Lung microvascular endothelial cell (primary cell): Measurements from ENCODE around the gene TRUB1. TPM values are rescaled to one million over a fixed set of nuclear protein-coding genes. Genes with fewer than 3 reads are reported as not detected.
A peak's percentile ranks its signal among the peaks of the same experiment; 100 is the strongest.

Source experiments
- DNase-seq, 2 donors: peaks; one replicate each; pipeline versions ENCODE4 v3.0.0 to v3.0.0-alpha.2; 2010; ENCODE audit warnings: low read depth in 2 of 2
- total RNA-seq: library from RNA; depleted of rRNA; stranded (reverse); fragments of >200 nt; gene quantifications from 2 replicates; pipeline ENCODE4 v1.2.1, GENCODE V29; 2014

Gene TRUB1
- total RNA-seq, 1 donor from 2014 or later = 18.1 TPM

GRCh38 chr10:114974625-114975024 is 36.6 kb downstream of the TRUB1 start:
- DNase-seq = no peak

- DNase-seq = no peak
Observed at GRCh38 chr10:114975091-114975490, 37.1 kb downstream of the TRUB1 start.

- no peak for DNase-seq
Observed at GRCh38 chr10:114982989-114983388, 45.0 kb downstream of the TRUB1 start.

GRCh38 chr10:114987995-114988394 is 50.0 kb downstream of the TRUB1 start:
- DNase-seq = peak; percentile 43 to 50

- no peak for DNase-seq
Observed at GRCh38 chr10:114990586-114990985, 52.6 kb downstream of the TRUB1 start.

GRCh38 chr10:114990991-114991390 is 53.0 kb downstream of the TRUB1 start:
- DNase-seq = no peak

GRCh38 chr10:114992189-114992775 is 54.3 kb downstream of the TRUB1 start:
- no peak for DNase-seq

GRCh38 chr10:114995468-114996247 is 57.7 kb downstream of the TRUB1 start:
- DNase-seq = no peak

GRCh38 chr10:114996542-114996941 is 58.5 kb downstream of the TRUB1 start:
- DNase-seq = no peak

- DNase-seq = no peak
Observed at GRCh38 chr10:114998993-114999392, 61.0 kb downstream of the TRUB1 start.

- DNase-seq = peak; percentile 6 to 42
Observed at GRCh38 chr10:115001506-115002381, 63.7 kb downstream of the TRUB1 start.

GRCh38 chr10:115003396-115003795 is 65.4 kb downstream of the TRUB1 start:
- DNase-seq = peak in 1 of 2 donors; percentile 24

- DNase-seq = no peak
Observed at GRCh38 chr10:115004236-115004862, 66.4 kb downstream of the TRUB1 start.

- no peak for DNase-seq
Observed at GRCh38 chr10:115005771-115006170, 67.8 kb downstream of the TRUB1 start.

GRCh38 chr10:115018185-115018931 is 80.4 kb downstream of the TRUB1 start:
- DNase-seq = no peak

GRCh38 chr10:115020449-115020848 is 82.5 kb downstream of the TRUB1 start:
- no peak for DNase-seq

- no peak for DNase-seq
Observed at GRCh38 chr10:115022733-115023132, 84.7 kb downstream of the TRUB1 start.

- no peak for DNase-seq
Observed at GRCh38 chr10:115023715-115024114, 85.7 kb downstream of the TRUB1 start.

GRCh38 chr10:115024371-115024770 is 86.4 kb downstream of the TRUB1 start:
- DNase-seq = no peak

GRCh38 chr10:115026056-115026745 is 88.2 kb downstream of the TRUB1 start:
- DNase-seq = no peak
